GM21423 (cell line): ENCODE measurements around the gene ATP5F1D.
"Not testable (repeated sequence)": the region's sequence is repeated elsewhere in the genome, so short reads cannot be mapped to it uniquely, and the experiment has no call there.

Experiments
- ATAC-seq: cut with Tn5 transposase; IDR thresholded peaks from one replicate; pipeline ENCODE4 v1.9.1; 2021; ENCODE audit warnings: mild to moderate bottlenecking, moderate library complexity; ENCODE audit not compliant: unreplicated experiment

The ATP5F1D gene

GRCh38 chr19:1245494-1246264, 4.1 kb downstream of the ATP5F1D start:
- no peak for ATAC-seq

- ATAC-seq, result not testable (repeated sequence)
These were observed 4.9 kb downstream of the ATP5F1D start for GRCh38 chr19:1246265-1247087.

- ATAC-seq, result no peak
These were observed 6.2 kb downstream of the ATP5F1D start for GRCh38 chr19:1247748-1248138.

GRCh38 chr19:1248139-1248785, 6.7 kb downstream of the ATP5F1D start, which contains the start of gene MIDN:
TSS of gene MIDN (plus strand) at chr19:1248583. CDS start at chr19:1250297, 1,714 bp downstream.
- ATAC-seq, result peak; percentile 19

GRCh38 chr19:1248786-1249297, 7.3 kb downstream of the ATP5F1D start:
- peak; percentile 29 for ATAC-seq

- ATAC-seq, result peak; percentile 43
These were observed 7.9 kb downstream of the ATP5F1D start for GRCh38 chr19:1249298-1249989.

GRCh38 chr19:1249990-1250436, 8.5 kb downstream of the ATP5F1D start:
- no peak for ATAC-seq

- ATAC-seq, result no peak
These were observed 9.1 kb downstream of the ATP5F1D start for GRCh38 chr19:1250437-1251260.

- ATAC-seq, result no peak
These were observed 10.0 kb downstream of the ATP5F1D start for GRCh38 chr19:1251330-1252220.

- no peak for ATAC-seq
These were observed 10.8 kb downstream of the ATP5F1D start for GRCh38 chr19:1252221-1252820.

- ATAC-seq, result no peak
These were observed 11.4 kb downstream of the ATP5F1D start for GRCh38 chr19:1252821-1253513.

GRCh38 chr19:1253514-1254080, 12.0 kb downstream of the ATP5F1D start:
- no peak for ATAC-seq

- ATAC-seq, result no peak
These were observed 12.6 kb downstream of the ATP5F1D start for GRCh38 chr19:1254081-1254527.

GRCh38 chr19:1254530-1255185, 13.1 kb downstream of the ATP5F1D start:
- no peak for ATAC-seq

- no peak for ATAC-seq
These were observed 13.9 kb downstream of the ATP5F1D start for GRCh38 chr19:1255186-1256161.
